Measurements from ENCODE around the gene SLC9B1.

The SLC9B1 gene

GRCh38 chr4:102862747-102863146 is 156.8 kb downstream of the SLC9B1 start:
- DNase-seq (ENCODE audit: low read depth), result no peak
- H3K4me3 ChIP-seq (ENCODE audit: control insufficient read depth, low read depth, low read length), result no peak overlapping the region
- no peak for TF ChIP-seq CTCF (IDR thresholded peaks at IDR 0.05; ENCODE audit: control insufficient read depth, insufficient read depth, low read depth, low read length, missing control alignments)

GRCh38 chr4:102862016-102862415 is 157.5 kb downstream of the SLC9B1 start:
- H3K4me3 ChIP-seq (ENCODE audit: control insufficient read depth, low read depth, low read length), result no peak overlapping the region
- no peak for TF ChIP-seq CTCF (IDR thresholded peaks at IDR 0.05; ENCODE audit: control insufficient read depth, insufficient read depth, low read depth, low read length, missing control alignments)
- no peak for DNase-seq (ENCODE audit: low read depth)

- no peak for DNase-seq (ENCODE audit: low read depth)
- no peak for TF ChIP-seq CTCF (IDR thresholded peaks at IDR 0.05; ENCODE audit: control insufficient read depth, insufficient read depth, low read depth, low read length, missing control alignments)
- H3K4me3 ChIP-seq (ENCODE audit: control insufficient read depth, low read depth, low read length), result no peak overlapping the region
These were observed 158.7 kb downstream of the SLC9B1 start for GRCh38 chr4:102860611-102861324.

- TF ChIP-seq CTCF (IDR thresholded peaks at IDR 0.05; ENCODE audit: control insufficient read depth, insufficient read depth, low read depth, low read length, missing control alignments), result no peak
- H3K4me3 ChIP-seq (ENCODE audit: control insufficient read depth, low read depth, low read length), result no peak overlapping the region
- DNase-seq (ENCODE audit: low read depth), result no peak
These were observed 160.6 kb downstream of the SLC9B1 start for GRCh38 chr4:102858828-102859464.

All from AG09309 (cell line).